Fibroblast of villous mesenchyme (primary cell): ENCODE data around the gene UBE2O. TPM values are rescaled to one million over a fixed set of nuclear protein-coding genes. Genes with fewer than 3 reads are reported as not detected.

Experiments used
- DNase-seq: peaks from one replicate; pipeline ENCODE4 v3.0.0-alpha.2; 2010; ENCODE audit warnings: low read depth
- H3K4me3 ChIP-seq: 2 replicates; pipeline ENCODE4 v1.5.1; 2011; ENCODE audit warnings: low read depth, mild to moderate bottlenecking, low read length
- CTCF ChIP-seq: IDR thresholded peaks from 2 replicates; pipeline ENCODE4 v1.5.1; 2012; ENCODE audit warnings: low read depth, mild to moderate bottlenecking, low read length; ENCODE audit not compliant: insufficient read depth
- total RNA-seq: library from RNA; depleted of rRNA; stranded (reverse); fragments of >200 nt; gene quantifications from 2 replicates; pipeline ENCODE4 v1.2.3, GENCODE V29; 2012

The UBE2O gene
- total RNA-seq: 17.4 and 25.9 TPM in 2 replicates

GRCh38 chr17:76452660-76453430, at the start of gene UBE2O:
Gene UBE2O (minus strand): TSS chr17:76453152. CDS start chr17:76453141, 11 bp downstream.
- peak; percentile 82 for DNase-seq
- H3K4me3 ChIP-seq: peak within 1 kb of the TSS; percentile 72
- TF ChIP-seq CTCF: peak; percentile 25

GRCh38 chr17:76501827-76502307, 48.9 kb upstream of the UBE2O start:
- peak overlapping the region; percentile 65 for H3K4me3 ChIP-seq
- no peak for TF ChIP-seq CTCF
- no peak for DNase-seq

GRCh38 chr17:76501018-76501826, 48.3 kb upstream of the UBE2O start, which contains the start of gene RHBDF2:
Gene RHBDF2 (minus strand): TSS chr17:76501423. CDS start chr17:76481524, 19,899 bp downstream.
- DNase-seq: peak; percentile 79
- peak within 1 kb of the TSS; percentile 65 for H3K4me3 ChIP-seq
- TF ChIP-seq CTCF: no peak

- peak overlapping the region; percentile 65 for H3K4me3 ChIP-seq
- no peak for TF ChIP-seq CTCF
- DNase-seq: no peak
These were observed 47.7 kb upstream of the UBE2O start for GRCh38 chr17:76500747-76501017.

- DNase-seq: no peak
These were observed 47.3 kb upstream of the UBE2O start for GRCh38 chr17:76500074-76500746.

More at GRCh38 chr17:76500074-76500746, 47.3 kb upstream of the UBE2O start:
- peak overlapping the region; percentile 65 for H3K4me3 ChIP-seq
- TF ChIP-seq CTCF: no peak
